ENCODE results near the gene SLC17A5.

DNA sequence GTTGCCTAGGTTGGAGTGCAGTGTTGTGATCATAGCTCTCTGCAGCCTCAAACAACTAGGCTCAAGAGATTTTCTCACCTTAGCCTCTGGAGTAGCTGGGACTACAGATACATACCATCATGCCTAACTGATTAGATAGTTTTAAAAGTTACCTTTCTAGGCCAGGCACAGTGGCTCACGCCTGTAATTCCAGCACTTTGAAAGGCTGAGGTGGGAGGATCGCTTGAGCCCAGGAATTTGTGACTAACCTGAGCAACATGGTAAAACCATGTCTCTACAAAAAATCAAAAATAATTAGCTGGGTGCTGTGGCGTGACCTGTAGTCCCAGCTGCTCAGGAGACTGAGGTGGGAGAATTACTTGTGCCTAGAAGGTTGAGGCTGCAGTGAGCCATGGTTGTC is 41.2 kb downstream of the SLC17A5 start:
- TF ChIP-seq POLR2A (IDR thresholded peaks at IDR 0.05; ENCODE audit: low read depth) (no peak), CTCF (IDR thresholded peaks at IDR 0.05) (no peak), EP300 (IDR thresholded peaks at IDR 0.05) (no peak), POLR2AphosphoS5 (IDR thresholded peaks at IDR 0.05) (no peak)

Measured in esophagus muscularis mucosa (tissue), 4 donors.